SU-DHL-6 (cell line): ENCODE data around the gene OR2F2.

Experiments
- EZH2phosphoT487 ChIP-seq: fragments of 200-600 bp; sonication (generic), shearing (Covaris generic); conservative IDR thresholded peaks from 2 replicates; pipeline ENCODE4 v1.6.1; 2018; ENCODE audit warnings: mild to moderate bottlenecking, antibody characterized with exemption, low read length, moderate library complexity, mixed read lengths
- TF ChIP-seq, protein P1 (sequence below): fragments of 200-600 bp; sonication (generic); IDR thresholded peaks from one replicate; pipeline ENCODE4 v1.5.1; 2017; ENCODE audit warnings: antibody characterized with exemption, mild to moderate bottlenecking, low read length, moderate library complexity; ENCODE audit not compliant: insufficient read depth, poor library complexity, severe bottlenecking

- no peak for TF ChIP-seq EZH2phosphoT487
- TF ChIP-seq, protein P1, sequence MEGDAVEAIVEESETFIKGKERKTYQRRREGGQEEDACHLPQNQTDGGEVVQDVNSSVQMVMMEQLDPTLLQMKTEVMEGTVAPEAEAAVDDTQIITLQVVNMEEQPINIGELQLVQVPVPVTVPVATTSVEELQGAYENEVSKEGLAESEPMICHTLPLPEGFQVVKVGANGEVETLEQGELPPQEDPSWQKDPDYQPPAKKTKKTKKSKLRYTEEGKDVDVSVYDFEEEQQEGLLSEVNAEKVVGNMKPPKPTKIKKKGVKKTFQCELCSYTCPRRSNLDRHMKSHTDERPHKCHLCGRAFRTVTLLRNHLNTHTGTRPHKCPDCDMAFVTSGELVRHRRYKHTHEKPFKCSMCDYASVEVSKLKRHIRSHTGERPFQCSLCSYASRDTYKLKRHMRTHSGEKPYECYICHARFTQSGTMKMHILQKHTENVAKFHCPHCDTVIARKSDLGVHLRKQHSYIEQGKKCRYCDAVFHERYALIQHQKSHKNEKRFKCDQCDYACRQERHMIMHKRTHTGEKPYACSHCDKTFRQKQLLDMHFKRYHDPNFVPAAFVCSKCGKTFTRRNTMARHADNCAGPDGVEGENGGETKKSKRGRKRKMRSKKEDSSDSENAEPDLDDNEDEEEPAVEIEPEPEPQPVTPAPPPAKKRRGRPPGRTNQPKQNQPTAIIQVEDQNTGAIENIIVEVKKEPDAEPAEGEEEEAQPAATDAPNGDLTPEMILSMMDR: no peak
These were observed 1.3 kb downstream of the OR2F2 start for GRCh38 chr7:143936087-143937009.
